Colonic mucosa (tissue), 4 donors: ENCODE results near the gene NUP62. TPM values are rescaled to one million over a fixed set of nuclear protein-coding genes. Genes with fewer than 3 reads are reported as not detected.
"Not testable (repeated sequence)": the region's sequence is repeated elsewhere in the genome, so short reads cannot be mapped to it uniquely, and the experiment has no call there.

ENCODE experiments used
- DNase-seq: peaks from one replicate; pipeline ENCODE4 v3.0.0-alpha.2; 2020
- H3K27ac ChIP-seq: fragments of 200-600 bp; one replicate; pipeline ENCODE4 v1.8.0; 2021
- H3K27me3 ChIP-seq: fragments of 200-600 bp; one replicate; pipeline ENCODE4 v1.8.0; 2021
- H3K36me3 ChIP-seq: fragments of 200-600 bp; one replicate; pipeline ENCODE4 v1.8.0; 2021
- H3K4me1 ChIP-seq: fragments of 200-600 bp; one replicate; pipeline ENCODE4 v1.8.0; 2021; ENCODE audit warnings: mild to moderate bottlenecking
- H3K4me3 ChIP-seq: fragments of 200-600 bp; one replicate; pipeline ENCODE4 v1.8.0; 2021
- H3K9ac ChIP-seq, 2 donors: one replicate each; pipeline ENCODE4 v1.7.0; 2013; ENCODE audit warnings: control low read depth in 2 of 2, low read depth in 2 of 2, low read length in 2 of 2
- H3K9me3 ChIP-seq: fragments of 200-600 bp; one replicate; pipeline ENCODE4 v1.8.0; 2021
- intact Hi-C: fragments of 100-400 bp; cut with DNase I; formaldehyde crosslinking; loops from one replicate; pipeline ENCODE4 v1.14.1; 2022
- total RNA-seq, 2 donors: library from RNA; stranded (reverse); fragmentation: NEBNext Ultra II Directional in 1 of 2; extraction: Animal tissue kit (Norgen Biotek cat#: 25700) in 1 of 2; gene quantifications; one replicate each; pipeline ENCODE4 v1.2.1, GENCODE V29; 2021
- TF ChIP-seq, protein P1 (sequence below): fragments of 200-600 bp; IDR thresholded peaks from one replicate; pipeline ENCODE4 v1.8.0; 2022; ENCODE audit warnings: antibody characterized with exemption, mild to moderate bottlenecking
- donor health status: healthy.
- donor health status: DM: no; HTN: no; CAD: no.
- donor health status: DM: no; HTN: no; CAD: no.

The NUP62 gene
- total RNA-seq, 2 donors from 2014 or later = 34.8 to 59.8 TPM

DNA sequence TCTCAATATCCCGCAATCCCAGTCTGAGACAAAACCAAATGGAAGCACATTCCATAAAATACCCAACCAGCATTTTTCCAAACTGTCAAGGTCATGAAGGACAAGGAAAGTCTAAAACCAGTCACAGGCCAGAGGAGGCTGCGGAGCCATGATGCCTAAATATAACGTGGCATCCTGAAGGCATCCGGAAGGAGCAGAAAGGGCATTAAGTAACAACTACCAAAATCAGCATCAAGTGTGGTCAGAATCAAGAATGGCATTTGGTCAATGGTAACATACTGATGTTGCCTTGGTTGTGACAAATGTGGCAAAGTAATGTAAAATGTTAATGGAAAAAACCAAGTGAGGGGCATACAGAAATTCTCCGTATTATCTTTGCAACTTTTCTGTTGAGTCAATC is 3.8 kb downstream of the NUP62 start:
- Histone ChIP-seq H3K4me3 (no peak overlapping the region), H3K9ac (no peak overlapping the region), H3K9me3 (no peaks in the 10 kb centered on the region), H3K27ac (no peak overlapping the region), H3K27me3 (no peaks in the 10 kb centered on the region), H3K36me3 (peaks cover 8% of the 10 kb centered on the region), H3K4me1 (peaks cover 7% of the 10 kb centered on the region)
- TF ChIP-seq, protein P1, sequence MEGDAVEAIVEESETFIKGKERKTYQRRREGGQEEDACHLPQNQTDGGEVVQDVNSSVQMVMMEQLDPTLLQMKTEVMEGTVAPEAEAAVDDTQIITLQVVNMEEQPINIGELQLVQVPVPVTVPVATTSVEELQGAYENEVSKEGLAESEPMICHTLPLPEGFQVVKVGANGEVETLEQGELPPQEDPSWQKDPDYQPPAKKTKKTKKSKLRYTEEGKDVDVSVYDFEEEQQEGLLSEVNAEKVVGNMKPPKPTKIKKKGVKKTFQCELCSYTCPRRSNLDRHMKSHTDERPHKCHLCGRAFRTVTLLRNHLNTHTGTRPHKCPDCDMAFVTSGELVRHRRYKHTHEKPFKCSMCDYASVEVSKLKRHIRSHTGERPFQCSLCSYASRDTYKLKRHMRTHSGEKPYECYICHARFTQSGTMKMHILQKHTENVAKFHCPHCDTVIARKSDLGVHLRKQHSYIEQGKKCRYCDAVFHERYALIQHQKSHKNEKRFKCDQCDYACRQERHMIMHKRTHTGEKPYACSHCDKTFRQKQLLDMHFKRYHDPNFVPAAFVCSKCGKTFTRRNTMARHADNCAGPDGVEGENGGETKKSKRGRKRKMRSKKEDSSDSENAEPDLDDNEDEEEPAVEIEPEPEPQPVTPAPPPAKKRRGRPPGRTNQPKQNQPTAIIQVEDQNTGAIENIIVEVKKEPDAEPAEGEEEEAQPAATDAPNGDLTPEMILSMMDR = no peak
- intact Hi-C loops = no loop called here
- DNase-seq = no peak

DNA sequence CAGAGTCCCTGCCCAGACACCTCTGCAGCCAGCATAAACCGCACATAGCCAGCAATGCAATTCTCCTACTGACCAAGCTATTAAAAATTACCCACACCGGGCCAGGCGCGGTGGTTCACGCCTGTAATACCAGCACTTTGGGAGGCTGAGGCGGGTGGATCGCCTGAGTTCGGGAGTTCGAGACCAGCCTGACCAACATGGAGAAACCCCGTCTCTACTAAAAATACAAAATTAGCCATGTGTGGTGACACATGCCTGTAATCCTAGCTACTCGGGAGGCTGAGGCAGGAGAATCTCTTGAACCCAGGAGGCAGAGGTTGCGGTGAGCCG is 4.5 kb downstream of the NUP62 start:
- H3K27ac ChIP-seq, H3K9me3 ChIP-seq, DNase-seq, H3K36me3 ChIP-seq, intact Hi-C loops, H3K9ac ChIP-seq, H3K4me3 ChIP-seq, H3K27me3 ChIP-seq, H3K4me1 ChIP-seq: not testable (repeated sequence)

DNA sequence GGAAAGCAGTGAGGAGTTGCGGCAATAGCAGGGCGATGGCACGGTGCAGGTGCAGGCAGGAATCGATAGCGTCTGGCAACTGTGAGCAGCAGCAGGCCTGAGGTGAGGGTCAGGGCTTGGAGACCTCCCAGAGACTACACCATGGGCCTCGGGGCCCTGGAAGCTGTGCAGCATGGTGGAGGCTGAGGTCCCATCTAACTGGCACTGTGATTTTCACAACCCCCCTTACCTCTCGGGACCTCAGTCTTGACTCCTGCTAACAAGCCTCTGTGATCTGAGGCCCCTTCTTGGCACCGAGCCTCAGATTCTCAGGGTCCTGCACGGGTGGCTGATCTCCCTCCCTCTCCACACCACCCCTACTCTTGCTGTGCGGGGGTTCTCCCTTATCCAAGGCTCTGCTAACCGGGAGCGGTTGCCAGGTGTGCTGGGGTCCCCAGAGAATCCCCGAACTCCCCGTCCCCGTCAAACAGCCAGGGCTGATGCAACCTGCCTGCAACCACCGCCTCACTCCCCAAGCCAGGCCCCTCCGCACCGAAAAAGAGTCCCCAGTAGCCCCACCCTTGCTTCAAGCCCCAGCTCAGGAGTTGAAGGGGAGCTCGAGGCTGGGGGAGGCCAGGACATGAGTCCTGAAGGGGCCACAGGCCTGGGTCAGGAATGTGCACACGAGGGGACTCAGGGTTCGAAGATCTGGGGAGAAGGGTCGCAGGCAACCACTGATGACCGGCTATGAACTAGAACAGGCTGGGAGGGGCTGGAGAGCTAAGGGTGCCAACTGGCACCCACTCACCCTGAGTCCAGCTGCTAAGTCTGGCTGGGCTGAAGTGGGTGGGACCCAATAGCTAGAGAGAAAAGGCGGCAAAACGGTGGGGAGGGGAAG is 5.1 kb downstream of the NUP62 start:
- Histone ChIP-seq H3K9me3 (no peaks in the 10 kb centered on the region), H3K27ac (no peak overlapping the region), H3K27me3 (no peaks in the 10 kb centered on the region), H3K4me3 (no peak overlapping the region), H3K36me3 (peaks cover 8% of the 10 kb centered on the region), H3K9ac (no peak overlapping the region), H3K4me1 (peaks cover 7% of the 10 kb centered on the region)
- intact Hi-C loops = no loop called here
- TF ChIP-seq, protein P1 = no peak
- no peak for DNase-seq

DNA sequence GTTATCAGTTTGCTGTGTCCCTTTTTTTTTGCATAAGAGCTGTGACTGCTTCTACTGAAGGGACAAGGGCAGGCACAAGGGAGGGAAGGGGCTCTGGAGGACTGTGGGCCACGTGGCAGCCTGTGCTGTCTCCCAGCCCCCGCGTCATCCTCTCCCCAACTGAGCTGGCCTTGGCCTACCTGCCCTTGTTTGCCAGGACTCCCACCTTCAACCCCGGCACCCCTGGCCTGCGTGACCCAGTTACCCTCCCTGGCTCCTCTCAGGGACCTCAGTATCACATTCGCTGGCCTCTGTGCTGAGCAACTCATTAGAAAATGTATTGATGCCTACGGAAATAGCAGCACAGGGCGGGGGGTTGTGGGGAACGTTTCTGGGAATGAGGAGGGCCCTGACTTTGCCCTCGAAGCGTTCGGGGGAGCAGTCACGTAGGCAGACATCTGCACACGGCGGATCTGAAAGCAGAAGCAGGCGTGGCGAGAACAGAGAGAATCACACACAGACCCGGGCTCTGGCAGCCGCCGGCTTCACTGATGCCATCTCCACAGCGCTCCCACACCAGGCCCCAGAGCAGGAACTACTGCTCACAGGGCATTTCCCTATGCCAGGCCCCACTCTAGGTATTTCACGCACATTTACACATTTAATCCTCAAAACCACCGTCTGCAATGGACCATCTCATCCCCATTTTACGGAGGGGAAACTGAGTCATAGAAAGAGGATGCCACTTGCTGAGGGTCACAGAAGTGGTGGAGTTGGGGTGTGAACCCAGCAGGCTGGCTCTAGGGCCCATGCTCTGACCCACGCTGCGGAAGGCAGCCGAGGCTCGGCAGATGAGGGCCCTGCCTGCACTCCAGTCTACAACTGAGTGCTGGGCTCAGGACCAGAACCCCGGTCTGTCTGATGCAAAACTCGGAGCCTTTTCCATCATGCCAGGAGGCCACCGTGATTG is 6.0 kb downstream of the NUP62 start:
- no peak overlapping the region for H3K4me3 ChIP-seq
- DNase-seq = no peak
- H3K9ac ChIP-seq = no peak overlapping the region
- H3K36me3 ChIP-seq = peaks cover 8% of the 10 kb centered on the region
- no peaks in the 10 kb centered on the region for H3K27me3 ChIP-seq
- no peaks in the 10 kb centered on the region for H3K9me3 ChIP-seq
- intact Hi-C loops = no loop called here
- H3K27ac ChIP-seq = no peak overlapping the region
- H3K4me1 ChIP-seq = peaks cover 7% of the 10 kb centered on the region
- TF ChIP-seq, protein P1 = no peak

DNA sequence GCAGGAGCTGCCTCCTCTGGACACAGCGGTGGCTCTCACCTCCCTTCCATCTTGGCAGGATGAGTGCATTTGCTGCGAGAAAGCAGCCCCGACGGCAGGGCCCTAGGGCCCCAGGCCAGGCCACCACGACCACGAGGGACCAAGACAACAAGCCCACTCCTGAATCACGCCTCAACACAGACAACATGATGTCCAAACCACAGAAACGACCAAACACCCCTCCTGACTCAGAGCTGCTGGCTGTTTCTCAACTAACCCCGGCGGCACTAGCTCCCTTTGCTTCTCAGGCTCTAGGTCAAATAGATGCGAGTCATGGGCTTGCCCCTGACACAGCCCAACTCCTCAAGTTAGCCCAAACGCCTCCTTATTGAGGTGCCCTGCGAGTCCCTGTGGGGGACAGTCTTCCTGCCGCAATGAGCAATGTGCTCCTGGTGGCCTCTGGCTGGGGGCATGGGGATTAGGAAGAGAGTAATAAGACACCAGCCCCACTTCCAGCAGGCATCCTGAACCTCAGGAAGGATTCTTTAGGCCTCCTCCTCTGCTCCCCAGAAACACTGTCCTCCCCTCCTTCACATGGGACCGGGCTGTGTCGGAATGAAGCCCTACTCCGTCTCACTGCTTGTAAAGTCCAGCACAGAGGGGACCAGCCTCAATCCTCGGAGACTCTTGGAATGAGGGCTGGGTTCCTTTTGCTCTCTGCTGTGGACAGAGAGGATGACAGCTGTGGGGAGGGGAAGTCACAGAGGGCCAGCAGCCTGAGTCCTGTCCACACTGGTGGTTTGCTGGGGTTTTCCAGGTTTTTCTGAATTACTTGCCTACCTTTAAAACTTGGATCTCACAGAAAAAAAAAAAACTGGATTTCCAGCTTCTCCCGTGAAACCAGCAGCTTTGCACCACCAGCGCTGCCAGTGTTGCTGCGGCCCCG is 7.2 kb downstream of the NUP62 start:
- Histone ChIP-seq H3K9me3 (no peaks in the 10 kb centered on the region), H3K9ac (no peak overlapping the region), H3K27me3 (no peaks in the 10 kb centered on the region), H3K36me3 (peaks cover 8% of the 10 kb centered on the region), H3K27ac (no peak overlapping the region), H3K4me1 (no peaks in the 10 kb centered on the region), H3K4me3 (no peak overlapping the region)
- TF ChIP-seq, protein P1 = no peak
- intact Hi-C loops = no loop called here
- no peak for DNase-seq
